IPS DF 19.7 (cell line): ENCODE data around the gene CLEC16A.

Source experiments
- DNase-seq: peaks from one replicate; pipeline ENCODE4 v3.0.0-alpha.2; 2013; ENCODE audit warnings: low read depth, low spot score

Gene CLEC16A

DNA sequence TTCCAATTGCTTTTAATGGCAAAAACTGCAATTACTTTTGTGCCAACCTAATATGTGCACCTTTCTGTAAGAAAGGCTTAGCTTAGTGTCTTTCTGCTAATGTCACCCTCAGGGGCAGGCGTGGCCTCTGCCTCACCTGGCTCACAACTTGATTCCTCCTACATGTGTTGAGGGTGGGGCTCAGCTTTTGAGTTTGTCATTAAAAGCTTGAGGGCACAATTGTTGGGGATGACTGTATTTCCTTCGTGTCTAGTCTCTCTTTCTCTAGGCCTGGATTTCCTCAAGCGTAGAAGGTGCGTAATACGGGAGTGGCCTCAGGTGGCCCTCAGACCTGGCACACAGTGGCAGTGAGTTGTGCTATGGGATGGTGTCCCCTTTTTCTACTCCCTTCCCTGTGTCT lies 94.4 kb downstream of the CLEC16A start:
- DNase-seq, result no peak

DNA sequence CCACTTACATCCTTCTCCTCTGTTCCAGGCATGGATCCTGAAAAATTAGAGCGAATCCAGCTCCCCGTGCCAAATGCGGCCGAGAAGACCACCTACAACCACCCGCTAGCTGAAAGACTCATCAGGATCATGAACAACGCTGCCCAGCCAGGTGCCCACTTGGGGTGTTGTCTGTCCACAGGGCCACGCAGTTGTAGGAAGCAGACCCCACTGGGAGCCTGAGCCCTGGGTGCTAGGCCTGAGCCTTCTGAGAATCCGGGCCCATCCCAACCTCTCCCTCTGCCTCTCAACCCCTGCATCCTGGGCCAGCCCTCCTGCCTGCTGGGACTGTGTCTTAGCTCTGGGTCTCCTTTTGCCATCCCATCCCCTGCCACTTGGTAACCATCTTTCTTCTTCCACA lies 95.4 kb downstream of the CLEC16A start:
- no peak for DNase-seq

DNA sequence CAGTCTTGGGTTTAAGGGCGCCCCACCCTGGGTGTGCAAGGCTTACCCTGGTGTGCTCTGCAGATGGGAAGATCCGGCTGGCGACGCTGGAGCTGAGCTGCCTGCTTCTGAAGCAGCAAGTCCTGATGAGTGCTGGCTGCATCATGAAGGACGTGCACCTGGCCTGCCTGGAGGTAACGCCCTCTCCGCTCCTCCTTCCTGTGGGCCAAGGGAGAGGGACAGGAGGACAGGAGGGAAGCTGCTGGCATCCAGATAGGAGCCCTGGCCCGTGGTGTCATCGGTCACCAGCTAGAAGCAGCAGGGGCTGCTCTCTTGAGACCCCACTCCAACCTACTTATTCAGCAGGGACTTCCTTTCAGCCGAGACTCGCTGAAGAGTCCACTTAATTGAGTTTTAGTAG lies 97.8 kb downstream of the CLEC16A start:
- no peak for DNase-seq

DNA sequence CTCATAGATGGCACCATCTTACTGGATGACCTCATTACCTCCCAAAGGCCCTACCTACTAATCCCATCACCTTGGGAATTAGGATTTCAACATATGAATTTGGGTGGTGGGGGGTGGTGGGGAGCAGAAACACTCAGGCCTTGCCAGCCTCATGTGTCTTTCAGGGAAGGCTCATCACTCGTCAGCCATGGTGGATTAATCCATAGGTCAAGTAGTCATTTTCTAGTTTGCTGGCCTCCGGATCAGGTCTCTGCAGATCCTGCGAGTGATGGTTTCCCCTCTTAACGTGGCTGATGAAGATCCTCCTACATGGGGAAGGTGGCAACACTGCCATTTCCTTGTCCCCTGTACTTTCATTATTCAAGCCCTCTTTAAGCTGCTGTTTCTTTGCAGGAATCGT lies 101.1 kb downstream of the CLEC16A start:
- no peak for DNase-seq

DNA sequence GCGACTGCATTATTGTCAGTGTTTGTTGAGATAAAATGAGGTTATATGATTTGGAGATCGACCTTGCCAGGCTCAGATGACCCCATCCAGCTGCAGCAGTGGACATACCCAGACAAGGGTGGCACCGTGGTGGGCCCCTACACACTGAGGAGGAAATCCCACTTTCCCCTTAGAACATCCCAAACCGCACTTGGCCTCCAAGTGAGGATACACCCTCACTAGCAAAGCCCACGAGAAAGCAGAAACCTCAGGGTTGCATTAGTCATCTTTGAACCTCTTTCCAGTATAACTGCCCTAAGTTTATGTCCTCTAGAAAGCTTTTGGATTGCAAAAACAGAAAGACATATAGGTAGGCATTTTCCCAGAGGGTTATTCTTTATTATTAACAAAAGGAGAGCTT lies 101.5 kb downstream of the CLEC16A start:
- no peak for DNase-seq

DNA sequence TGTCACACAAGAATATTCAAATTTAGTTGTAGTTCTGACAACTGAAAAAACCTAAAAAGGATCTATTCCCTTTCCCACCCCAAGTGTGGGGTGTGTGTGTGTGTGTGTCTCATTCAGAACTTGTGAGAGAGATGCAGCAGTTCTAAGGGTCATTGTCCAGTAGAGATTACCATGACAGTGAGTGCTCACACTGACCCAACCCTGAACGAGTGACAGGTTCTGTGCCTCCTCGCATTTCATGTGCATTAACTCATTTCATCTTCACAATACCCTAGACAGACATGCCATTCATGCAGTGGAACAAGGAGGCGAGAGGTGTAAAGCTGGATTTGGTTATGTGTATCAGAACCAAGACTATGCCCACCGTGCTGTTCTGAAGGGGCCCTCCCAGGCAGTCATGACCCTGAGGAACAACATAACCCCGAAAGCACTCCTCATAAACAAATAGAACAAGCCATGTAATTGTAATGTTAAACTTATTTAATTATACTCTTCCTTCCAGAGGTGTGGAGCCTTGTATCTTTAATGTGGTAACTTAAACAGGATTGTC lies 102.1 kb downstream of the CLEC16A start:
- no peak for DNase-seq

DNA sequence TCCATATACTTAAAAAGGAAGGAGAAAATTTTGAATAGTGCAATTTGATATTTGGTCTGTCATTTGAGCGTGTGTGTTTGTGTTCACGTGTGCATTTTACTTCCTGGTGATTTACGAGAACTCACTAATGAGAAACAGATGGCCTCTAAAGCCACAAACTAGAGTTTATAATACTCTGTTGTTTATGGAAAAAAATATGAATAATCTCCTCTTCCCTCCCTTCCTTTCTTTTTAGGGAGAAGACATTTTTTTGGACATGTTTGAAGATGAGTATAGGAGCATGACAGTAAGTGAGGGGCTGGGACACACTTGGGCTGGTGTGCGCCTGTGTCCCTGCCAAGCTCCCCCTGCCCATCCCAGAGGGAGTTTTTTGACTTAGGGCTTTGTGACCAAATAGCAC lies 102.7 kb downstream of the CLEC16A start:
- no peak for DNase-seq

DNA sequence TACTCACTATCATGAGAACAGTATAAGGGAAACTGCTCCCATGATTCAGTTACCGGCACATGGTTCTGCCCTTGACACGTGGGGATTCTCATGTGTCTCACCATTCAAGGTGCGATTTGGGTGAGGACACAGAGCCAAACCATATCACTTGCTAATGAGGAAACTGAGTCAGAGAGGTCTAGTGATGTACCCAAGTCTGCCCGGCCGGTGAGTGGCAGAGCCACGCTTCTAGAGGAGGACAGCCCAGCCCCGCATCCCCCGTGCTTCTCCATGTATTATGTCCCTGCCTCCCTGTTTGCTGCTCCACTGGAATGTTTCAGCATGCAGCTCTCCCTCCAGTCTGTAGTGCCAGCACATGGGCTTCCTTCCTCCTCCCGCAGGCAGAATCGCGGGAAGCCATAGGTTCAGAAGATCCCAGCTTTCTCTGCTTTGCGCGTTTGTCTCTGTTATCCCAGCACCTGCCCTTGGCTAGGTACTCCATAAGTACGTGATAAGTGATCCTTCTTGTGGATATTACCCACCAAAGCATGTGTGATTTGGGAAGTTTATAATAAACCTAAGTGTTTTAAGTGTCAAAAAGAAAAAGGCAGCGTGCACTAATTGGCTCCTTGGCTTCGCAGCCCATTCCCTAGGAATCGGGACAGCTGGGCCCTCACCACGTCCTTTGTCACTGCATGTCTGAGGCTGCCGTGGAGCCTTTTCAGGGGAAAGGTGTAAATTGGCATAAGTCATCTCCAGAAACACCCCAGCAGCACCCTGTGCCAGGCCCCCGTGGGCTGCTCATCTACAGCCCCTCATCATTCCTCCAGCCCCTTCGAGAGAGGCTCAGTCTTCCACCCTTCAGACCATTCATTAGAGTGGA lies 103.8 kb downstream of the CLEC16A start:
- DNase-seq, result no peak

DNA sequence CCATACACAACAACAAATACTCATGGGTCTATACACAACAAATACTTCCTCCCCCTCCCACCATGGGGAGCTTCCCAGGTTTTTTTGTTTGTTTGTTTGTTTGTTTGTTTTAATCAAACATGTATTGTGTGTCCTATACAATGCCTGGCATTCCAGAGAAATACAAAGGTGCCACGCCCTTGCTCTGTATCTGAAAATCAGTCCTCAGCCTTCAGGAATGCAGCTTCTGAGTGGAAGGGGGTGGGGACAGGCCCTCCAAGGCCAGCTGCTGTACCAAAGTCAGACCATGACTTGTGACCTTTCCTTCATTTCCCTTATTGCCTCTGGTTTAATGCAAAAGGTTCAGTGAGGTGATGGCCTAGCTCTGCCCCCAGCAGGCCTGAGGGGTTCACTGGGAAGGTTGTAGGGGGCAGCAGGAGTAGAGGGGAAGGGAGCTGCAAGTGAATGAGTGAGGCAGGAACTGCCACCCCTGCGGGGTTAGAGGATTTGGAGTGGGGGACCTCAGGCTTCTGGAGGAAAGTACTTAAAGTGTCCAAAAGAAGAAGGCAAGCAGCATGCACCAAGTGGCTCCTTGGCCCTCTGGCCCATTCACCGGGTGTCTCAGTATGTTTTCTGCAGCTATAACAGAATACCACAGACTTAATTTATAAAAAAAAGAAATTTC lies 105.2 kb downstream of the CLEC16A start:
- no peak for DNase-seq

DNA sequence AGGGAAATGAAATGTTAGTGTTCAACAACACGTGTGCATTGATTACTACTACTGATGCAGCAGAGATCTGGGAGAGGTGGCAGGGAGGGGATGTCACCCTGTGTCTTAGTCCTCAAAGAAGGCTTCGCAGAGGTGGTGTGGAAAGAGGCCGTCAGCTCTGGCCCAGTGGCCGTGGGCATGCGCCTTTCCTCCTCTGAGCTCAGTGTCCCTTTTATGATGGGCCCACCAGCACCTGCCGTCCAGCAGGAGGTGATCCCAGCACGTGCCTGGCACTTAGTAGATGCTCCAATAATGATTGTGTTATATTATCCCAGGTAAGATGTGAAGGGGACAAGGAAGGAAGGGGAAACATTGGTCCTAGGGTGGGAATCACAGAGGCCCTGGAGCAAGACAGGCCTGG lies 106.2 kb downstream of the CLEC16A start:
- DNase-seq, result no peak

DNA sequence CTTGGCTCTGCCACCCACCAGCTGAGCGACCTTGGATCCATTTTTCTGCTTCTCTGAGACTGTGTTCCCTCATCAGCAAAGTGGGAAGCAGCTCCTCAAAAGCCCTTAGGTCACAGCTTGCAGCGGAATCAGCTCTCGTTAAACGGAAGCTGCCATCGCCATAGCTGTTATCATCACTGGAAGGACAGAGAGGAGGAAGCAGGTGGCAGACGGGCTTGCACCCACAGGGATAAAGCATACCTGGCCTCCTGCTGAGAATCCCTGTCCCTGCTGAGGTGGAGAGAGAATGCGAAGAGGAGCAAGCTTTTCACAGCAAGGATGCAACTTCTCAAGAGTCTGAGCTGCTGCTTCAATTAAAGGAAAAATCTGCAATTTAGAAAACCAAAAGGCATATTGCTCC lies 106.6 kb downstream of the CLEC16A start:
- no peak for DNase-seq

DNA sequence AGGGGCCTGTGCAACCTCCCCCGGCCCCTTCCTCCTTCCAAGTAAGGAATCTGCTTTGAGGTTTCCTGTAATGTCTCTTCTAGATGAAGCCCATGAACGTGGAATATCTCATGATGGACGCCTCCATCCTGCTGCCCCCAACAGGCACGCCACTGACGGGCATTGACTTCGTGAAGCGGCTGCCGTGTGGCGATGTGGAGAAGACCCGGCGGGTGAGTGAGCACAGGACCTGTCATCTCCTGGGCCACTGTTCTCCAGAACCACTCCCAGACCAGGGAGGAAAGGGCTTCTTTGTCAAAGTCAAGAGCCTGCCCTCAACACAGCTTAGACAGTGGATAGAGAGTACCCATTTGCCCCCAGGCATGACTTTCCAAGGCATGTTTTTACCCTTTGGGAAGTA lies 107.1 kb downstream of the CLEC16A start:
- no peak for DNase-seq

DNA sequence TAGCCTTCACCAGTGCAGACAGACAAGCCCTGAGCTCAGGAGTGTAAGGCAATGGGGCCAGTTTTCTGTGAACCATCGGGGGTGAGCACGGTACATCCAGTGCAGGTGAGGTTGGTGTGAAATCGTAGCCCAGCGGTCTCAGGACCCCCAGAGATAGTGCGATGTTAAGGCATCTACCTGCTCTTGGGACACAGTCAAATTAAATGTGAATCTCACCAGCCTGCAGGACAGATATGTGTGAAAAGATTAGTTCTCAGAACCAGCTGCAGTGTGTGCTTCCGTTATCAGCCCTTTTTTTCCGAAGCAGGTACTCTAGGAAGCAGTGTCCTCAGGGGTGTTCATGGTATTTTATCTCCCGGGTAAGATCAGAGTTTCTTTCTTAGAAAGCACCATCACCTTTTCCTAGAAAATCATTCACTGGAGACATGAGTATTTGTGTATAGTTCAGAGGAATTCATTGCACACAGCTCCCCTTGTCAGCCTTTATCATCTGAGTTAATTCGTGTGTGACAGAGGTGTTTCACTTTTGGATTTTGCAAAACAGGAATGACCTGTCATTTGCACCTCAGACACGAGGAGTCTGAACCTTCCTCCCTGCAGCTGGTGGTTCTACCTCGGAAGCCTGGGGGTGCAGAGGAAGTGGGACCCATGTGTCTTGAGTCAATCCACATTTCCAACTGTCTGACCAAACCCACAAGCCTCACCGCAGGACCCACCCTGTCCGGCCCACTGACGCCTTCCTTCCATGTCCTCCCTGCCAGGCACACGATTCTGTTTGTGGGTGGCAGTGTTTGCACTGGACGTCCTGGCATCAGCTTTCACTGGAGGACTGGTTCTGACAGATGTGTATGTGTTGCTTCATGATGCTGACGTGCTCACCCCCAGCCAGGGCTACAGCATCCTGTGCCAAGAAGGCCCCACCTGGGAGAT lies 107.8 kb downstream of the CLEC16A start:
- DNase-seq, result no peak

DNA sequence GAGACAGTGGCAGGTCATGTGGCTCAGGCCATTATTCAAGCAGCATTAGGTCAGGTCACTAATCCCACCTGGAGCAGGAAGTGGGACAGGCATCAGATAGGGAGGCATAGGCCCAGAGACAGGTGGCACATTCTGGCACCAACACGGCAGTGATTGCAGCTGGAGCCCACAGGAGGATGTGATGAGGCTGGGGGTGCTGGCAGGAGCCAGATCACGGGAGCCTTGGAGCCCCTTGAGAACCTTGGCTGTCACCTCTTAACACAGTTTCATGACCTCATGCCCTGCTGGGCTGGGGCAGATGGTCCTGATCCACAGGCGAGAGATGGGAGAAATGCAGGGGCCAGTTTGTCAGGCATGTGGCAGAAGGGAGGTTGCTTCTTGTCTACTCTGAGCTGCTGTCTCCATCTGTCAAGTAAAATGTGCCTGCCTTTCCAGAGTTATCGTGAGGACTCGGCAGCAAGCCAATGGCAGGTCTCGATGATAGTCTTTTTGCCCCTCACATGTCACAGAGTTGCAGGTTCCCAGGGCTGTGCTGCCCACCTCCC lies 109.6 kb downstream of the CLEC16A start:
- no peak for DNase-seq

DNA sequence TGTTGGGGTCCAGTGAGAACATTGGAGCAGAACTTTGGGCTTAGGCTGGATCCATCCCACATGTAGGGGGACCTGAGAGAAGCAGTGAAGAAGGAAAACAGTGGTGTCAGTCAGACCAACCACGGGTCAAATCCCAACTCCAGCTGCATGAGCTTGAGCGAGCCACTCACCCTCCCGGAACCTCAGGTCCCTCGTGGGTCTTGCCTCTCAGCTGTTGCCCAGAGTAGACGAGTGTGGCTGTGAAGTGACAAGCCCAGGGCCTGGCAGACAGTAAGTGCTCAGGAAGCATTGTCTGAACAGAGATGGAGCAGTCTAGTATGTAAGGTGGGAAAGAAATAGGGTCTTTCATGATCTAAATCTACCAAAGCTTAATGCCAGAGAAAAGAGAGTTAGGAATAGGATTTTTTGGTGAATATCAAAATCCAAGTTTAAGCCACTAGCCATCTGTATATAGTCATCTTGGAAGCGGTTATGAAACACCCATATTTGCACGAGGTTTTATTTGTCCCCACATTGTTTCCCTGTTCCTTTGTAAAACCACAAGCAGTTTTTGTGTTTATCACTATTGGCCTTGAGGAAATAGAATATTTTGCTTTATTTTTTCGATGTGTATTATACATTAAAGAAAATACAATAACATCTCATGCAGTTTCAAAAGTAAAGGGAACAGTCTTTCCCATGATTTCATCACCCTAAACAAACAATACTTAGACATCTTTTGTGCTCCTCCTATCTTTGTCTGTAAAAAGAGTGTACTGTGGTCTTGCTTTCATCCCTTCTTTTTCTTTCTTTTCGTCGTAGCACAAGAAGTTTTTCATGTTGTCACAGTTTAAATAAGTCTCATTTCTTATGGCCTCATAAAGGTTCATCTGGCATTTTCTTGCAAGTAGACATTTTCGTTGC lies 112.0 kb downstream of the CLEC16A start:
- DNase-seq, result no peak

DNA sequence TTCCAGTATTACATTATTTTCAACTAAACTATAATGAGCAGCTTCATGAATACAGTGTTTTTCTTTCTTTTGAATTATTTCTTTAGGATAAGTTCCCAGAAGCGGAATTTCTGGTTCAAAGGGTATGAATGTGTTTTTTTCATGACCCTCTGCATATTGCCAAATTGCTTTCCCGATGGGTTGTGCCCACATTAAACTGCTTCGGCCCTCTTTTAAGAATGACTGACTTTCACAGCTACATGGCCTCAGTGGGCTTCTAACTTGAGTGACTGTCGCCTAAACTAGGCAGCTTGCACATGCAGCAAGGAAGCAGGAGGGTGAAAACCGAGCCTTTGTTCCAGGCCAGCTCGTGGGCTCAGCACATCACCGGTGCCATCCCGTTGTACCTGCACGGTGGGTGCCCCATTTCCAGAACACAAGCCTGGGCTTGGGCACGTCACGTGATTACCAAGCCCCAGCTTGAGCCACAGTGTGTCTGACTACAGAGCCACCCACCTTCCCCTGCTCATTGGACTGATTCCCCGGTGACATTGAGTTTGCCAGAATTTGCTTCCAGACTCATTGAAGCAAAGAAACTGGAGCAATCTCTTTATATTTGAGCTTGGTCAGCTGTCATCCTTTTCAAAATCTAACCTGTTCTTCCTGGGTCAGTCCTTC lies 112.8 kb downstream of the CLEC16A start:
- DNase-seq, result no peak

DNA sequence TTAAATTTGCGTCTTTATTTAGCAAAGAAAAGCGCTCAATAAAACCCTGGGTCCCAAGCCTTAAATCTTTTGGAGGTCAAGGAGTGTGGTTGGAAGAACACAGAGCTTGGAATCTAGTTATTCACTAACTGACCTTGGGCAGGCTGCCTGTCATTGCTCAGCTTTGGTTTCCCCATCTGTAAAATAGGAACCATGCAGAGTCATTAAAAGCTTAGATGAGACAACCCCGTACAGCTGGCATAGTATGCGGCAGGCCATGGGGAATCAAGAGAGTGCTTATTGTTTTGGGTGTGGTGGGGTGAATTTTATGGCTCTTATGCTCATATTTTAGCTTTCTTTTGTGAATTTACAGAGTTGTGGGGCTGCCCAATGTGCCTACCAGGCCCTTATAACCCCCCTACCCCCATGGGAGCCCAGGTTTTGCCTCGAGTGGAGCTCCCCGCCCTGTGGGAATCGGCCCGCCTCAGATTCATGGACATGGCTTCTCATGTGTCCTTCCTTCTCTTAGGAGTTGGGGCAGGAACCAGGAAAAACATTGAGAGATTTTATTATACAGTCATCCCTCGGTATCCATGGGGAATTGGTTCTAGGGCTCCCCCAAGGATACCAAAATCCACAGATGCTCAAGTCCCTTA lies 113.5 kb downstream of the CLEC16A start:
- no peak for DNase-seq

DNA sequence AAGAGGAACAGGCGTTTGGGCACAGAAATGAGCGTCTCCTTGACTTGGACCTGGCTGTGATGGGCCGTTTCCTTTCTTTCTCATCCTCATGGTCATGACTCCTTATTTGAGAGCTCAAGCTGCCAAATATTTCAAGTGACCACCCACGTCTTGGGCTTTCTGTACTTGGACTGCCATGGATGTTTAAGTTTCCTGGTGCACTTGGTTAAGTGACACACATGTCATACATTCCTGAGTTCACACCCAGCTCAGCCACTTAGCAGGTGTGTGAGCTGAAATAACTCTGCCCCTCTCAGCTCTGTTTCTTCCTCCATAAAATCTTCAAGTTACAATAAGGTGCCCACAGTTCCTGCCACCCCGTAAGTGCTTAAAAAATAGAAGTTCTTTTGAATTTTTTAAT lies 114.5 kb downstream of the CLEC16A start:
- DNase-seq, result no peak

DNA sequence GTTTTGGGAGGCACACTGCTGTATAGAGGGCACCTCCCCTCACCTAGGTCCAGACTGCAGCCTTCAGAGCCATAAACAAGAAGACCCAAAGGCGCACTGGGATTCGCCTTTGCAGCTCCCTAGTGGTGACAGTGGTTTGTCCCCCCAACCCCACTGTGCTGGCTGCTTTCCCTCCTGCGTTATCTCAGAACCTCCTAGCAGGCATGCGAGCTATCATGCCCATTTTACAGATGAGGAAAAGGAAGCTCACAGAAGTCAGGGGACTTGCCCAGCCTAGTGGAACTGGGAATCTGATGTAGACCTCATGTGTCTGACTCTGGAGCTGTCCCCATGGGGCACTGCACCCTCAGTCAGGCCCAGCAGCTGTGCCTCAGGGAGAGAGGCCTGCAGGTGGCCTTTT lies 115.2 kb downstream of the CLEC16A start:
- no peak for DNase-seq

DNA sequence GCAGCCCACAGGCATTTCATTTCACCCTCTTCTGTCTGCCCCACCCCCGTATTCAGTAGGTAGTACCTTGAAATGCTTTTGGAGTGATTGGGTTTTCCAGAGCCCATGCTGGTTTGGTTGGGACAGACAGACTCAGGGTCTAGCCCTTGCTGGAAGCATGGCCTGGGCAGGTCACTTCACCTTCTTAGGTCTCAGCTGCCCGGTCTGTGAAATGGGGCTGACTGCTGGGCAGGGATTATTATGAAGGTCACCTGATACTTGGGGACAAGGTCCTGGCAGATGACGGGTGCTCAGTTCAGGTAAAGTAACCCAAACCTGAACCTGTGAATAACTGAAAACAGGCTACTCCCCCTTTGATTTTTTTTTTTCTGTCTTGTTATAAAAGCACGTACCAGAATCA lies 116.0 kb downstream of the CLEC16A start:
- no peak for DNase-seq
